Measurements from ENCODE around the gene EXOC6B. TPM values are rescaled to one million over a fixed set of nuclear protein-coding genes. Genes with fewer than 3 reads are reported as not detected.
A peak's percentile ranks its signal among the peaks of the same experiment; 100 is the strongest.

Gene EXOC6B
- total and polyA plus RNA-seq, 2 of the 8 experiments (the other 6 are each of a cell fraction or from before 2014, with no cell fraction given): 13.5 to 33.0 TPM

GRCh38 chr2:72747344-72747743 lies 78.5 kb downstream of the EXOC6B start:
- no peak for FAIRE-seq
- H3K27ac ChIP-seq (ENCODE audit: low read depth, low read length): no peak overlapping the region
- H2BK12ac ChIP-seq (ENCODE audit: low read depth, low read length): no peak overlapping the region
- peaks cover 0 to 14% of the 10 kb centered on the region in 2 experiments; a peak in 2 of 4 replicates for H3K79me2 ChIP-seq (ENCODE audit: control insufficient read depth in 1 of 2, insufficient read depth in 2 of 2, low read length in 2 of 2)
- H3K36me3 ChIP-seq (ENCODE audit: control insufficient read depth in 2 of 4, insufficient read depth in 4 of 4, low read length in 3 of 4): no peaks in the 10 kb centered on the region
- no peak overlapping the region for H3K4me2 ChIP-seq (ENCODE audit: insufficient read depth in 1 of 2, low read depth in 2 of 2, low read length in 2 of 2)
- peaks cover 0 to 11% (median 1%) of the 10 kb centered on the region in 4 experiments; a peak in 3 of 7 replicates for H3K4me1 ChIP-seq (replicated peaks in 1 of 4; ENCODE audit: control insufficient read depth in 3 of 4, insufficient read depth in 4 of 4, low read length in 3 of 4)
- no peak overlapping the region for H2BK20ac ChIP-seq (ENCODE audit: low read length)
- peak overlapping the region in 1 of 4 experiments; percentile 8; a peak in 1 of 7 replicates for H3K9ac ChIP-seq (replicated peaks in 1 of 4; ENCODE audit: extremely low read depth in 1 of 4, low read depth in 3 of 4, low read length in 3 of 4)
- ChIA-PET CTCF (ENCODE audit: partially characterized antibody) (interaction anchor here (0.9 to 5.6 kb wide), 10 partner anchors 22 to 969 kb away, joined by 3 to 28 read pairs (median 4); no protein-coding TSS in a partner anchor), POLR2A (ENCODE audit: partially characterized antibody) (no interaction called here)
- no peaks in the 10 kb centered on the region; the same call in 1 of the 2 replicates for H3K23me2 ChIP-seq (ENCODE audit: low read depth, low read length)
- no peak overlapping the region for H2AK5ac ChIP-seq (ENCODE audit: low read depth, low read length)
- H2AFZ ChIP-seq (ENCODE audit: low read length): no peak overlapping the region
- H3K14ac ChIP-seq (ENCODE audit: insufficient read length): no peak overlapping the region
- H4K8ac ChIP-seq (ENCODE audit: extremely low read depth, insufficient read depth, low read length): no peak overlapping the region
- no peaks in the 10 kb centered on the region for H3K27me3 ChIP-seq (replicated peaks in 1 of 4; ENCODE audit: control insufficient read depth in 3 of 4, extremely low read depth in 1 of 4, insufficient read depth in 3 of 4, low read length in 3 of 4)
- no peak overlapping the region for H3K4me3 ChIP-seq (ENCODE audit: extremely low read depth in 1 of 4, insufficient read depth in 2 of 4, low read depth in 3 of 4, low read length in 4 of 4)
- WGBS, 2 experiments (ENCODE audit: extremely low coverage in 1 of 2, insufficient coverage in 1 of 2, insufficient read length in 1 of 2, insufficient replicate concordance in 2 of 2, low coverage in 1 of 2, low lambda C conversion rate in 2 of 2, missing lambda C conversion rate in 1 of 2): 83% methylated on average over 1 of the region's 1 CpG; no CpG with 5 or more reads in 1 of the 2 experiments
- H2BK15ac ChIP-seq (ENCODE audit: low read length): no peak overlapping the region
- no peaks in the 10 kb centered on the region for H3K9me3 ChIP-seq (ENCODE audit: insufficient read depth in 2 of 2, low read depth in 1 of 2, low read length in 1 of 2)
- TF ChIP-seq EGR1 (IDR thresholded peaks at IDR 0.05; ENCODE audit: borderline replicate concordance, low read depth, low read length) (no peak), CTBP2 (IDR thresholded peaks at IDR 0.05; ENCODE audit: borderline replicate concordance, insufficient read depth, insufficient read length, low read length) (no peak), CEBPB (IDR thresholded peaks at IDR 0.05; ENCODE audit: low read depth, low read length) (peak; percentile 41; the same call in 1 of the 2 replicates), SRF (IDR thresholded peaks at IDR 0.05; ENCODE audit: low read depth, low read length) (no peak), TCF12 (IDR thresholded peaks at IDR 0.05; ENCODE audit: low read depth, low read length) (no peak)
- DNase-seq (ENCODE audit: low read depth in 1 of 2, low spot score in 2 of 2): no peak
- H3K18ac ChIP-seq (ENCODE audit: extremely low read depth, low read length): no peak overlapping the region
- no peak overlapping the region for H3K56ac ChIP-seq (replicated peaks; ENCODE audit: insufficient read length, low read depth, low read length)
- H3K23ac ChIP-seq (ENCODE audit: insufficient read length): no peak overlapping the region
- H2BK120ac ChIP-seq (replicated peaks; ENCODE audit: low read depth, low read length): no peak overlapping the region
- H4K20me1 ChIP-seq (replicated peaks in 1 of 2; ENCODE audit: control insufficient read depth in 1 of 2, insufficient read depth in 2 of 2, low read length in 2 of 2): no peaks in the 10 kb centered on the region
- no peaks in the 10 kb centered on the region for H3K79me1 ChIP-seq (ENCODE audit: low read depth, low read length)
- no peak overlapping the region for H4K5ac ChIP-seq (ENCODE audit: insufficient read length, low read depth, low read length)
- no peak overlapping the region for H2BK5ac ChIP-seq (ENCODE audit: low read depth, low read length)
- no peak overlapping the region for H3K4ac ChIP-seq (replicated peaks; ENCODE audit: insufficient read length, low read depth, low read length)
- no peak overlapping the region for H4K91ac ChIP-seq (replicated peaks; ENCODE audit: insufficient read length, low read length)
